Upper lobe of left lung (tissue), 4 donors: ENCODE data around the gene CARMIL3.

Experiments used
- EP300 ChIP-seq, 4 donors: sonication (generic); formaldehyde crosslinking; IDR thresholded peaks; one replicate each; pipeline ENCODE4 v1.5.1; 2017; ENCODE audit warnings: antibody characterized with exemption in 4 of 4, control low read depth in 2 of 4
- POLR2A ChIP-seq, 4 donors: fragments of 450-650 bp; IDR thresholded peaks; one replicate each; pipeline ENCODE4 v1.5.1; 2016 to 2017; ENCODE audit warnings: antibody characterized with exemption in 4 of 4, mild to moderate bottlenecking in 2 of 4
- POLR2AphosphoS5 ChIP-seq, 2 donors: sonication (generic); formaldehyde crosslinking; IDR thresholded peaks; one replicate each; pipeline ENCODE4 v1.5.1; 2017; ENCODE audit warnings: antibody characterized with exemption in 2 of 2

DNA sequence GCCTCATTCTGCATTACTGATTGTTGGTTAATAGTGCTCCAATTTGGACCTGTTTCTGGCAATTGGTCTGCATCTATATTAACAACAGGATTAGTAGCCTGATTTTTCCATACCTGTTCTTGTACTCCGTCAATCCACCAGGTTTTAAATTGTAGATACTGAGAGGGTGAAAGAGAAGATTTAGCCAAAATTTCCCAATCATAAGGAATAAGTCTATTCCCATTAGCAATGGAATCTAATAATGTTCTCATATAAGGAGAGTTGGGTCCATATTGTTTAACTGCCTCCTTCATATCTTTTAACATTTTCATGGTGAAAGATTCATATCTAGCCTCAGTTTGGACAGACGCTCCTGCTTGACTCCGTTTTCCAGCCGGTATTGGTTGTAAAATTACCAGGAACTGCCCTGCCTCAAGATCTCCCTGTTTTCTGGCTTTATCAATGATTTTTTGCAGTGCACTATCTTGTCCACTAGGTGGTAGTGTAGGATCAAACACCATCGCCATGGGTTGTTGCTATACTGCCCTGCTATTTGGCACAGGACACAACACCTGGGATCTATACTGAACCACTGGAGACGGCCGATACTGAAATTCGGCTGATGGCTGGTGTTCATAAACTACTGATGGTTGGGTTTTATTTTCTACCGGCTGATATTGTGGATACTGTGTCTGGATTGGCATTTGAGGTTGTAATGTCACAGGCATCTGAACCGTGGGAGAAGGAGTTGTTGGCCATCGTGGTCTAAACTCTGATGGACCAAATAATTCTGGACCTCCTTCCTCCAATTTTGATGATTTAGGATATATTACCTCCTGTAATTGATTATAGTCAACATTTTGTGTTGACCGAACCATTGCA lies 37.9 kb upstream of the CARMIL3 start:
- no peak for TF ChIP-seq EP300 (IDR thresholded peaks at IDR 0.05)
- TF ChIP-seq POLR2A (IDR thresholded peaks at IDR 0.05), result no peak
- TF ChIP-seq POLR2AphosphoS5 (IDR thresholded peaks at IDR 0.05), result no peak
